HG03039 (cell line): Measurements from ENCODE around the gene PTK7.
"Not testable (repeated sequence)": the region's sequence is repeated elsewhere in the genome, so short reads cannot be mapped to it uniquely, and the experiment has no call there.

Experiments
- ATAC-seq: cut with Tn5 transposase; IDR thresholded peaks from one replicate; pipeline ENCODE4 v1.9.1; 2021; ENCODE audit warnings: mild to moderate bottlenecking, moderate library complexity; ENCODE audit not compliant: unreplicated experiment

PTK7 gene

GRCh38 chr6:43075670-43076463 lies at the start of gene PTK7:
PTK7 (plus strand) TSS chr6:43076314; CDS start chr6:43076489, 175 bp downstream.
- no peak for ATAC-seq

- no peak for ATAC-seq
Observed at GRCh38 chr6:43026365-43026764, 49.7 kb upstream of the PTK7 start.

- ATAC-seq: no peak
Observed at GRCh38 chr6:43029120-43029519, 47.0 kb upstream of the PTK7 start.

- no peak for ATAC-seq
Observed at GRCh38 chr6:43032326-43032725, 43.8 kb upstream of the PTK7 start.

GRCh38 chr6:43033496-43034189 lies 42.5 kb upstream of the PTK7 start:
- no peak for ATAC-seq

- no peak for ATAC-seq
Observed at GRCh38 chr6:43034190-43034525, 42.0 kb upstream of the PTK7 start.

- ATAC-seq: no peak
Observed at GRCh38 chr6:43035495-43036194, 40.5 kb upstream of the PTK7 start.

- ATAC-seq: no peak
Observed at GRCh38 chr6:43036712-43037111, 39.4 kb upstream of the PTK7 start.

GRCh38 chr6:43037197-43037596 lies 38.9 kb upstream of the PTK7 start:
- ATAC-seq: no peak

GRCh38 chr6:43037706-43038105 lies 38.4 kb upstream of the PTK7 start:
- no peak for ATAC-seq

- ATAC-seq: no peak
Observed at GRCh38 chr6:43038727-43039126, 37.4 kb upstream of the PTK7 start.

GRCh38 chr6:43040542-43041257 lies 35.4 kb upstream of the PTK7 start:
- ATAC-seq: no peak

- ATAC-seq: not testable (repeated sequence)
Observed at GRCh38 chr6:43041475-43041874, 34.6 kb upstream of the PTK7 start.

GRCh38 chr6:43043310-43043709 lies 32.8 kb upstream of the PTK7 start:
- ATAC-seq: no peak

- no peak for ATAC-seq
Observed at GRCh38 chr6:43045371-43045930, 30.7 kb upstream of the PTK7 start.

- no peak for ATAC-seq
Observed at GRCh38 chr6:43047998-43048397, 28.1 kb upstream of the PTK7 start.

GRCh38 chr6:43050981-43051380 lies 25.1 kb upstream of the PTK7 start:
- ATAC-seq: no peak

GRCh38 chr6:43052225-43052841 lies 23.8 kb upstream of the PTK7 start:
- ATAC-seq: no peak

- no peak for ATAC-seq
Observed at GRCh38 chr6:43052842-43053544, 23.1 kb upstream of the PTK7 start.
